H9 (cell line): ENCODE data around the gene MCEE. TPM values are rescaled to one million over a fixed set of nuclear protein-coding genes. Genes with fewer than 3 reads are reported as not detected.

ENCODE experiments used
- DNase-seq: peaks from one replicate; pipeline ENCODE4 v3.0.0-alpha.2; 2017
- H2AFZ ChIP-seq: one replicate; pipeline ENCODE4 v1.6.1; 2013; ENCODE audit warnings: mild to moderate bottlenecking, low read length, control low read depth, moderate library complexity
- H2AK5ac ChIP-seq: 2 replicates; pipeline ENCODE4 v1.6.1; 2013; ENCODE audit warnings: low read length, control low read depth, mixed read lengths; ENCODE audit not compliant: insufficient read length
- H2BK120ac ChIP-seq: one replicate; pipeline ENCODE4 v1.6.1; 2013; ENCODE audit warnings: low read depth, mild to moderate bottlenecking, low read length, control low read depth, inconsistent platforms; ENCODE audit not compliant: poor library complexity, severe bottlenecking
- H2BK12ac ChIP-seq: 2 replicates; pipeline ENCODE4 v1.6.1; 2013; ENCODE audit warnings: low read length, control low read depth, mixed read lengths, low read depth; ENCODE audit not compliant: insufficient read length
- H2BK15ac ChIP-seq: 2 replicates; pipeline ENCODE4 v1.6.1; 2013; ENCODE audit warnings: low read depth, low read length, control low read depth
- H2BK20ac ChIP-seq: one replicate; pipeline ENCODE4 v1.6.1; 2013; ENCODE audit warnings: low read depth, mild to moderate bottlenecking, low read length, control low read depth, inconsistent platforms; ENCODE audit not compliant: poor library complexity, severe bottlenecking
- H2BK5ac ChIP-seq: 2 replicates; pipeline ENCODE4 v1.6.1; 2013; ENCODE audit warnings: low read length, control low read depth, mixed read lengths; ENCODE audit not compliant: insufficient read length
- H3K14ac ChIP-seq: 2 replicates; pipeline ENCODE4 v1.6.1; 2013; ENCODE audit warnings: low read length, control low read depth; ENCODE audit not compliant: insufficient read depth
- H3K18ac ChIP-seq: 2 replicates; pipeline ENCODE4 v1.6.1; 2013; ENCODE audit warnings: low read depth, mild to moderate bottlenecking, mixed read lengths, low read length, control low read depth; ENCODE audit not compliant: insufficient read length
- H3K23ac ChIP-seq: 2 replicates; pipeline ENCODE4 v1.6.1; 2013; ENCODE audit warnings: low read length, control low read depth, mixed read lengths, low read depth; ENCODE audit not compliant: insufficient read length
- H3K23me2 ChIP-seq: 2 replicates; pipeline ENCODE4 v1.6.1; 2013; ENCODE audit warnings: low read depth, mild to moderate bottlenecking, mixed read lengths, low read length, control low read depth; ENCODE audit not compliant: insufficient read length, poor library complexity, severe bottlenecking
- H3K27ac ChIP-seq: 2 replicates; pipeline ENCODE4 v1.5.1; 2013; ENCODE audit warnings: low read length, control low read depth, mixed read lengths, low read depth; ENCODE audit not compliant: insufficient read length
- H3K27me3 ChIP-seq: 2 replicates; pipeline ENCODE4 v1.6.1; 2013; ENCODE audit warnings: low read length, control low read depth, inconsistent platforms; ENCODE audit not compliant: insufficient read depth
- H3K4ac ChIP-seq: 2 replicates; pipeline ENCODE4 v1.6.1; 2013; ENCODE audit warnings: low read depth, mild to moderate bottlenecking, control low read depth, inconsistent platforms, low read length, moderate library complexity
- H3K4me1 ChIP-seq: 2 replicates; pipeline ENCODE4 v1.6.1; 2013; ENCODE audit warnings: low read length, control low read depth, inconsistent platforms; ENCODE audit not compliant: insufficient read depth
- H3K4me2 ChIP-seq: 2 replicates; pipeline ENCODE4 v1.6.1; 2013; ENCODE audit warnings: low read length, control low read depth, mixed read lengths; ENCODE audit not compliant: insufficient read length, insufficient read depth
- H3K56ac ChIP-seq: 2 replicates; pipeline ENCODE4 v1.6.1; 2013; ENCODE audit warnings: low read depth, mild to moderate bottlenecking, mixed read lengths, low read length, control low read depth; ENCODE audit not compliant: insufficient read length
- H3K79me1 ChIP-seq: 2 replicates; pipeline ENCODE4 v1.6.1; 2013; ENCODE audit warnings: low read depth, mild to moderate bottlenecking, moderate library complexity, low read length, control low read depth, inconsistent platforms; ENCODE audit not compliant: insufficient read depth, poor library complexity, severe bottlenecking
- H3K79me2 ChIP-seq: 2 replicates; pipeline ENCODE4 v1.6.1; 2013; ENCODE audit warnings: low read length, control low read depth, inconsistent platforms; ENCODE audit not compliant: insufficient read depth
- H3K9ac ChIP-seq: 2 replicates; pipeline ENCODE4 v1.6.1; 2013; ENCODE audit warnings: low read length, control low read depth, mixed read lengths; ENCODE audit not compliant: insufficient read length; ENCODE audit errors: extremely low read depth
- H3K9me3 ChIP-seq: one replicate; pipeline ENCODE4 v1.6.1; 2013; ENCODE audit warnings: low read depth, low read length, inconsistent platforms; ENCODE audit not compliant: control insufficient read depth
- H3T11ph ChIP-seq: one replicate; pipeline ENCODE4 v1.6.1; 2013; ENCODE audit warnings: mild to moderate bottlenecking, low read length, control low read depth, inconsistent platforms
- H4K20me1 ChIP-seq: one replicate; pipeline ENCODE4 v1.6.1; 2013; ENCODE audit not compliant: control insufficient read depth, insufficient read length, insufficient read depth
- H4K5ac ChIP-seq: 2 replicates; pipeline ENCODE4 v1.6.1; 2013; ENCODE audit warnings: low read depth, mild to moderate bottlenecking, mixed read lengths, low read length, control low read depth; ENCODE audit not compliant: insufficient read length
- H4K8ac ChIP-seq: replicated peaks from 2 replicates; pipeline ENCODE4 v1.6.1; 2013; ENCODE audit warnings: low read length, control low read depth, mixed read lengths, low read depth; ENCODE audit not compliant: insufficient read length
- H4K91ac ChIP-seq: 2 replicates; pipeline ENCODE4 v1.6.1; 2013; ENCODE audit warnings: low read depth, mild to moderate bottlenecking, moderate library complexity, mixed read lengths, low read length, control low read depth; ENCODE audit not compliant: insufficient read length
- H3K27ac Mint-ChIP-seq, 3 experiments: 2 replicates in 2 of 3; 3 replicates in 1 of 3; pipeline ENCODE4 v1.8.0; 2020 to 2021; ENCODE audit warnings: mixed read lengths in 3 of 3, mild to moderate bottlenecking in 1 of 3, moderate library complexity in 1 of 3
- H3K27me3 Mint-ChIP-seq: 2 replicates; pipeline ENCODE4 v1.8.0; 2021; ENCODE audit warnings: low read depth, mild to moderate bottlenecking, moderate library complexity, mixed read lengths
- H3K36me3 Mint-ChIP-seq, 3 experiments: 2 replicates in 2 of 3; 3 replicates in 1 of 3; pipeline ENCODE4 v1.8.0; 2020 to 2021; ENCODE audit warnings: low read depth in 3 of 3, mixed read lengths in 3 of 3; ENCODE audit not compliant: insufficient read depth in 1 of 3
- H3K4me1 Mint-ChIP-seq, 2 experiments: 2 replicates each; pipeline ENCODE4 v1.8.0; 2020; ENCODE audit warnings: mixed read lengths in 2 of 2
- H3K4me3 Mint-ChIP-seq, 2 experiments: 2 replicates in 1 of 2; 3 replicates in 1 of 2; pipeline ENCODE4 v1.8.0; 2020 to 2021; ENCODE audit warnings: mild to moderate bottlenecking in 2 of 2, mixed read lengths in 2 of 2, moderate library complexity in 1 of 2
- H3K9me3 Mint-ChIP-seq, 2 experiments: 2 replicates in 1 of 2; 3 replicates in 1 of 2; pipeline ENCODE4 v1.8.0; 2020; ENCODE audit warnings: mild to moderate bottlenecking in 2 of 2, mixed read lengths in 2 of 2, moderate library complexity in 1 of 2
- WGBS: extraction: QIAGEN DNeasy Blood & Tissue Kit; methylation state at CpG from one replicate; pipeline ENCODE4 v1.1.7; 2013; ENCODE audit warnings: missing lambda C conversion rate, low lambda C conversion rate, mixed read lengths; ENCODE audit not compliant: insufficient read length; ENCODE audit errors: extremely low coverage; 5-methylcytosine and 5-hydroxymethylcytosine counted together
- total RNA-seq: library from RNA; stranded (reverse); gene quantifications from 2 replicates; pipeline ENCODE4 v1.2.1, GENCODE V29; 2021
- TF ChIP-seq, protein P1 (sequence below): fragments of 200-600 bp; sonication (generic); conservative IDR thresholded peaks from 3 replicates; pipeline ENCODE4 v1.8.0; 2021; ENCODE audit warnings: antibody characterized with exemption, mild to moderate bottlenecking

MCEE gene
- total RNA-seq, 1 experiment from 2014 or later = 12.5 TPM

DNA sequence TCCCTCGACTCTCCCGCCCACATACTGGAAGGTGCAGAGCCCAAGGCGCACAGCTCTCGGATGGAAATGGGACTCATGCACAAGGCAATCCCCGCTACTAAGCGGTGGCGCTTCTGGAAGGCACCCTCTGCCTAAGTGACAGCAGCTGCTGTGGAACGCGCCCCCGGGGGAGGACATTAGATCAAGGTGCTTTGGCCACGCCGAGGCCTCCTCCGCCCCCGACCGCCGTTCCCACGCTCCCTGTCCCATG is 202 bp downstream of the MCEE start:
- Mint-ChIP-seq H3K4me1 (peaks cover 7 to 8% of the 10 kb centered on the region in 2 experiments), H3K27ac (peak overlapping the region; percentile 96 to 98 (median 98)), H3K36me3 (peaks cover 3 to 14% (median 14%) of the 10 kb centered on the region in 3 experiments; a peak in 6 of 7 replicates), H3K9me3 (no peaks in the 10 kb centered on the region), H3K27me3 (no peaks in the 10 kb centered on the region; the same call in 1 of the 2 replicates), H3K4me3 (no peak overlapping the region)
- no CpG with 5 or more reads among the region's 17 CpGs for WGBS
- Histone ChIP-seq H4K91ac (no peak overlapping the region), H2AFZ (peak overlapping the region; percentile 1), H2BK5ac (no peak overlapping the region), H3K4me1 (no peaks in the 10 kb centered on the region), H3K14ac (peak overlapping the region; percentile 74; the same call in 1 of the 2 replicates), H2AK5ac (no peak overlapping the region), H3K23ac (no peak overlapping the region), H2BK120ac (no peak overlapping the region), H3K79me2 (peaks cover 8% of the 10 kb centered on the region; the same call in 1 of the 2 replicates), H3K9ac (peak overlapping the region; percentile 80), H4K5ac (no peak overlapping the region), H3K27me3 (no peaks in the 10 kb centered on the region), H4K8ac (no peak overlapping the region), H3K27ac (no peak overlapping the region), H4K20me1 (no peaks in the 10 kb centered on the region), H2BK15ac (no peak overlapping the region), H3K18ac (peak overlapping the region; percentile 63), H3K56ac (no peak overlapping the region), H3K23me2 (peaks cover 4% of the 10 kb centered on the region), H3K79me1 (peaks cover 4% of the 10 kb centered on the region), H3K4me2 (peak overlapping the region; percentile 65), H2BK12ac (no peak overlapping the region), H3K9me3 (no peaks in the 10 kb centered on the region), H3K4ac (no peak overlapping the region), H3T11ph (no peak overlapping the region), H2BK20ac (no peak overlapping the region)
- TF ChIP-seq, protein P1, sequence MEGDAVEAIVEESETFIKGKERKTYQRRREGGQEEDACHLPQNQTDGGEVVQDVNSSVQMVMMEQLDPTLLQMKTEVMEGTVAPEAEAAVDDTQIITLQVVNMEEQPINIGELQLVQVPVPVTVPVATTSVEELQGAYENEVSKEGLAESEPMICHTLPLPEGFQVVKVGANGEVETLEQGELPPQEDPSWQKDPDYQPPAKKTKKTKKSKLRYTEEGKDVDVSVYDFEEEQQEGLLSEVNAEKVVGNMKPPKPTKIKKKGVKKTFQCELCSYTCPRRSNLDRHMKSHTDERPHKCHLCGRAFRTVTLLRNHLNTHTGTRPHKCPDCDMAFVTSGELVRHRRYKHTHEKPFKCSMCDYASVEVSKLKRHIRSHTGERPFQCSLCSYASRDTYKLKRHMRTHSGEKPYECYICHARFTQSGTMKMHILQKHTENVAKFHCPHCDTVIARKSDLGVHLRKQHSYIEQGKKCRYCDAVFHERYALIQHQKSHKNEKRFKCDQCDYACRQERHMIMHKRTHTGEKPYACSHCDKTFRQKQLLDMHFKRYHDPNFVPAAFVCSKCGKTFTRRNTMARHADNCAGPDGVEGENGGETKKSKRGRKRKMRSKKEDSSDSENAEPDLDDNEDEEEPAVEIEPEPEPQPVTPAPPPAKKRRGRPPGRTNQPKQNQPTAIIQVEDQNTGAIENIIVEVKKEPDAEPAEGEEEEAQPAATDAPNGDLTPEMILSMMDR = no peak
- DNase-seq = no peak
